Ovary (tissue), 9 donors: Measurements from ENCODE around the gene NDOR1. TPM values are rescaled to one million over a fixed set of nuclear protein-coding genes. Genes with fewer than 3 reads are reported as not detected.

ENCODE experiments used
- DNase-seq, 5 donors: peaks; one replicate each; pipeline ENCODE4 v3.0.0-alpha.2; 2019 to 2020
- H3K27ac ChIP-seq, 2 donors: fragments of 200-600 bp; one replicate each; pipeline versions ENCODE4 v1.5.1 to v1.8.0; 2019 to 2022
- H3K27me3 ChIP-seq: fragments of 200-600 bp; one replicate; pipeline ENCODE4 v1.8.0; 2022
- H3K36me3 ChIP-seq: fragments of 200-600 bp; sonication (generic); one replicate; pipeline ENCODE4 v1.5.1; 2019
- H3K4me1 ChIP-seq: one replicate; pipeline ENCODE4 v1.8.1; 2013; ENCODE audit warnings: mild to moderate bottlenecking, moderate library complexity; ENCODE audit not compliant: insufficient read depth
- H3K4me3 ChIP-seq: fragments of 200-600 bp; sonication (generic); one replicate; pipeline ENCODE4 v1.5.1; 2017
- H3K9me3 ChIP-seq, 2 donors: fragments of 200-600 bp in 1 of 2; sonication (generic) in 1 of 2; one replicate each; pipeline versions ENCODE4 v1.5.1 to v1.8.1; 2013 to 2019; ENCODE audit warnings: mild to moderate bottlenecking in 1 of 2, moderate library complexity in 1 of 2
- EP300 ChIP-seq: sonication (generic); formaldehyde crosslinking; IDR thresholded peaks from one replicate; pipeline ENCODE4 v1.6.1; 2017; ENCODE audit warnings: antibody characterized with exemption
- POLR2A ChIP-seq: fragments of 450-650 bp; IDR thresholded peaks from one replicate; pipeline ENCODE4 v1.6.1; 2017; ENCODE audit warnings: antibody characterized with exemption, mild to moderate bottlenecking, moderate library complexity
- WGBS, 3 donors: extraction: QIAGEN DNeasy Blood & Tissue Kit in 1 of 3; methylation state at CpG; one replicate each; pipeline versions ENCODE4 v1.1.5 to v1.1.7; 2013 to 2017; 5-methylcytosine and 5-hydroxymethylcytosine counted together
- intact Hi-C, 4 donors: fragments of 100-400 bp; cut with DNase I; formaldehyde crosslinking; loops; one replicate each; pipeline versions ENCODE4 v1.11.0 to v1.15.1; 2022 to 2023
- polyA plus RNA-seq, 2 donors: library from polyadenylated mRNA; stranded (reverse); fragments of 200-250 nt in 1 of 2; fragments of 350-450 nt in 1 of 2; fragmentation: Illumina TruSeq in 1 of 2; extraction: RNeasy Lipid Tissue Mini Kit (QIAGEN cat#74804) in 1 of 2; gene quantifications; one replicate each; pipeline ENCODE4 v1.2.3, GENCODE V29; 2013 to 2014
- total RNA-seq, 7 donors: library from RNA; depleted of rRNA in 2 of 7; stranded (reverse); fragments of >200 nt in 2 of 7; fragmentation: NEBNext Ultra II Directional in 3 of 7; extraction: Animal tissue kit (Norgen Biotek cat#: 25700) in 3 of 7; gene quantifications; one replicate each; pipeline versions ENCODE4 v1.1.0 to v1.2.4, GENCODE V29; 2016 to 2023
- TF ChIP-seq, protein P1 (sequence below), 3 donors: fragments of 450-650 bp in 2 of 3; fragments of 200-600 bp in 1 of 3; IDR thresholded peaks; one replicate each; pipeline versions ENCODE4 v1.5.1 to v1.8.0; 2016 to 2022; ENCODE audit warnings: antibody characterized with exemption in 3 of 3, mild to moderate bottlenecking in 1 of 3
- donor health status: DM: no; HTN: no; CAD: no; lungs with moderate emphysema.
- donor health status: DM: no; HTN: no; CAD: no.
- donor health status: Bipolar disorder and iron deficiency.
- donor health status: DM: yes; HTN: yes; CAD: no.
- donor health status: DM: no; HTN: no; CAD: no.
- donor health status: DM: yes; HTN: yes; CAD: no.

The NDOR1 gene
- total and polyA plus RNA-seq, 9 donors, result 1.1 to 15.2 (median 9.0) TPM

DNA sequence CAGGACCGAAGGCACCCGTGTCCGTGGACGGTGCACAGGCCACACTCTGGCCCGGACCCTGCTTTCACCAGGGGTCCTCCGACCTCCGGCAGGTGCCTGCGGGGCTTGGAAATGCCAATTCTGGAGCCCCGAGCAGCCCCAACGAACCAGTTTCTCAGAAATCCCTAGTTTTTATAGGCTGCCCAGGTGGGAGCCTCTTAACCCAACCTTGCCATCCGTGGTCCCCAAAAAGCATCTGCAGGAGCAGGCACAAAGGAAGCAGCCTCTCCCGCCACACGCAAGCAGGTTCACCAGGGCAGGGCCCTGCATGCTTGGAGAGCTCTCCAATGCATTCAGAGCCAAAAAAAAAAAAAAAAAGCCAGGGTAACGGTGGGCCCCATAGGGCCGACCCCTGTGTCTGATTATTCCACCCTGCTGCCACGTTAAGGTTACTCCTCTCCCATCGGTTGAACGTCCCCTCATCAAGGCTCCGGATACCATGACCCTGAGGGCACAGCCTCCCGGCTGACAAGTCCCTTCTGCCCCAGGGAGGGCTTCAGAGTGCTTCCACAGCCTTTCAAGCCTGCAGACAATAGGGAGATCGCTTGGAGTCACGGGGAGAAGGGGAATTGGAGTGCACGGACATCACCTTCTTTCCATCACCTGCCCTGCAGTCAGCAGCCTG is 4.2 kb upstream of the NDOR1 start:
- Histone ChIP-seq H3K4me3 (peak overlapping the region; percentile 62), H3K27ac (peak overlapping the region in 1 of 2 donors; percentile 16), H3K4me1 (peaks cover 23% of the 10 kb centered on the region), H3K36me3 (no peaks in the 10 kb centered on the region), H3K9me3 (no peaks in the 10 kb centered on the region), H3K27me3 (no peaks in the 10 kb centered on the region)
- 10 to 14% (median 12%) methylated on average over 22 to 23 of the region's 23 CpGs for WGBS, 3 donors
- no peak for TF ChIP-seq EP300
- TF ChIP-seq, protein P1, sequence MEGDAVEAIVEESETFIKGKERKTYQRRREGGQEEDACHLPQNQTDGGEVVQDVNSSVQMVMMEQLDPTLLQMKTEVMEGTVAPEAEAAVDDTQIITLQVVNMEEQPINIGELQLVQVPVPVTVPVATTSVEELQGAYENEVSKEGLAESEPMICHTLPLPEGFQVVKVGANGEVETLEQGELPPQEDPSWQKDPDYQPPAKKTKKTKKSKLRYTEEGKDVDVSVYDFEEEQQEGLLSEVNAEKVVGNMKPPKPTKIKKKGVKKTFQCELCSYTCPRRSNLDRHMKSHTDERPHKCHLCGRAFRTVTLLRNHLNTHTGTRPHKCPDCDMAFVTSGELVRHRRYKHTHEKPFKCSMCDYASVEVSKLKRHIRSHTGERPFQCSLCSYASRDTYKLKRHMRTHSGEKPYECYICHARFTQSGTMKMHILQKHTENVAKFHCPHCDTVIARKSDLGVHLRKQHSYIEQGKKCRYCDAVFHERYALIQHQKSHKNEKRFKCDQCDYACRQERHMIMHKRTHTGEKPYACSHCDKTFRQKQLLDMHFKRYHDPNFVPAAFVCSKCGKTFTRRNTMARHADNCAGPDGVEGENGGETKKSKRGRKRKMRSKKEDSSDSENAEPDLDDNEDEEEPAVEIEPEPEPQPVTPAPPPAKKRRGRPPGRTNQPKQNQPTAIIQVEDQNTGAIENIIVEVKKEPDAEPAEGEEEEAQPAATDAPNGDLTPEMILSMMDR (IDR thresholded peaks at IDR 0.05), result no peak
- no peak for TF ChIP-seq POLR2A
- DNase-seq, result no peak
- intact Hi-C loops, result no loop called here

DNA sequence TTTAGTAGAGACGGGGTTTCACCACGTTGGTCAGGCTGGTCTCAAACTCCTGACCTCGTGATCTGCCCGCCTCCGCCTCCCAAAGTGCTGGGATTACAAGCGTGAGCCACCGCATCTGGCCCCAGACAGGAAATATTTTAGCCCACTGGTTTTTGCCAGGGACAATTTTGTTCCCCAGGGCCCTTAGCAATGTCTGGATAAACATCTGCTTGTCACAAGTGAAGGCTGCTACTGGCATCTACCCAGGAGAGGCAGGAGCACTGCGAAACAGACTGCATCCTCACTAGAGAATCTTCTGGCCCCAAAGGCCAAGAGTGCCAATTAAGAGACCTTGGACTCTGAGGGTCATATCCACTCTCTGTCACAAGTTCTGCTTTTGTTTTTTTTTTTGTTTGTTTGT is 2.5 kb upstream of the NDOR1 start:
- Histone ChIP-seq H3K36me3 (no peaks in the 10 kb centered on the region), H3K9me3 (no peaks in the 10 kb centered on the region), H3K27ac (no peak overlapping the region), H3K27me3 (no peaks in the 10 kb centered on the region), H3K4me1 (peaks cover 23% of the 10 kb centered on the region), H3K4me3 (no peak overlapping the region)
- 74 to 79% (median 75%) methylated on average over 8 of the region's 8 CpGs for WGBS, 3 donors
- intact Hi-C loops, result no loop called here
- TF ChIP-seq EP300 (no peak), POLR2A (no peak)
- TF ChIP-seq, protein P1 (IDR thresholded peaks at IDR 0.05), result no peak
- DNase-seq, result no peak

DNA sequence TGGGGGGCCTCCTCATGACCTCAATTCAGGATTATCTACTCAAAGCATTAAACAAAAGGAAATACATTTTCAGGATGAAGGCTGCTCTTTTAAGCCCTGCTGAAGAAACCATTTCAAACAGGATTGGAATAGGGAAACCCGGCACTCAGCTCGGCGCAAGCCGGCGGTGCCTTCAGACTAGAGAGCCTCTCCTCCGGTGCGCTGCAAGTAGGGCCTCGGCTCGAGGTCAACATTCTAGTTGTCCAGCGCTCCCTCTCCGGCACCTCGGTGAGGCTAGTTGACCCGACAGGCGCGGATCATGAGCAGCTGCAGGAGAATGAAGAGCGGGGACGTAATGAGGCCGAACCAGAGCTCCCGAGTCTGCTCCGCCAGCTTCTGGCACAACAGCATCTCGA is 772 bp upstream of the NDOR1 start:
- H3K27ac ChIP-seq, result no peak overlapping the region
- peak overlapping the region; percentile 91 for H3K4me3 ChIP-seq
- intact Hi-C loops, result no loop called here
- peaks cover 13% of the 10 kb centered on the region for H3K4me1 ChIP-seq
- no peaks in the 10 kb centered on the region for H3K27me3 ChIP-seq
- no peak for DNase-seq
- no peaks in the 10 kb centered on the region for H3K9me3 ChIP-seq
- TF ChIP-seq POLR2A (no peak), EP300 (no peak)
- TF ChIP-seq, protein P1 (IDR thresholded peaks at IDR 0.05), result no peak
- no peaks in the 10 kb centered on the region for H3K36me3 ChIP-seq
- 7 to 13% (median 10%) methylated on average over 21 of the region's 21 CpGs for WGBS, 3 donors

DNA sequence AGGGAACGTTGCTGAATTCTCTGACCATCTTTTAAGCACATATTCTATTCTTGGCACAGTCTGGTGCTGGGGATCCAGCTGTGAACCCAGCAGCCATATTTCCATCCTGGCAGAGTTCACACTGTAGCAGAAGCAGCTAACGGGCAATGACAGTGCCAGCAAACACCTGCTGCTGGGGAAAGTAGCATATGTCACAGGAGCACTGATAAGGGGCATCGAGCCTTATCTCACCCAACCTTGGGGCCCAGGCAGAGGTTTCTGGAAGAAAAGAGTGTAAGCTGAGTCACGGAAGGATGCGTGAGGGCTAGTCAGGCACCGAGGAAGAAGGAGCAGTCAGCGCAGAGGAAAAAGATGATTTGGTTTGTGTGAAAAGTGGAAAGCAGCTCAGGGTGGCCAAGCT is 1.1 kb downstream of the NDOR1 start:
- TF ChIP-seq, protein P1 (IDR thresholded peaks at IDR 0.05), result no peak
- no peak for TF ChIP-seq POLR2A
- TF ChIP-seq EP300, result no peak
- peaks cover 13% of the 10 kb centered on the region for H3K4me1 ChIP-seq
- intact Hi-C loops, result no loop called here

More for the DNA sequence above, 1.1 kb downstream of the NDOR1 start:
- no peaks in the 10 kb centered on the region for H3K9me3 ChIP-seq
- DNase-seq, result no peak
- H3K27ac ChIP-seq, result no peak overlapping the region
- no peaks in the 10 kb centered on the region for H3K27me3 ChIP-seq
- WGBS, 3 donors, result 63 to 70% (median 68%) methylated on average over 7 of the region's 7 CpGs
- no peak overlapping the region for H3K4me3 ChIP-seq
- no peaks in the 10 kb centered on the region for H3K36me3 ChIP-seq
